CD4-positive, alpha-beta T cell treated with Interleukin-17A for 4 hours (primary cell): ENCODE data around the gene SOD3.

Source experiments
- DNase-seq: peaks from one replicate; pipeline ENCODE4 v3.0.0-alpha.2; 2020; ENCODE audit warnings: mixed read lengths

SOD3 gene

GRCh38 chr4:24775750-24776149 is 19.6 kb upstream of the SOD3 start:
- no peak for DNase-seq

DNA sequence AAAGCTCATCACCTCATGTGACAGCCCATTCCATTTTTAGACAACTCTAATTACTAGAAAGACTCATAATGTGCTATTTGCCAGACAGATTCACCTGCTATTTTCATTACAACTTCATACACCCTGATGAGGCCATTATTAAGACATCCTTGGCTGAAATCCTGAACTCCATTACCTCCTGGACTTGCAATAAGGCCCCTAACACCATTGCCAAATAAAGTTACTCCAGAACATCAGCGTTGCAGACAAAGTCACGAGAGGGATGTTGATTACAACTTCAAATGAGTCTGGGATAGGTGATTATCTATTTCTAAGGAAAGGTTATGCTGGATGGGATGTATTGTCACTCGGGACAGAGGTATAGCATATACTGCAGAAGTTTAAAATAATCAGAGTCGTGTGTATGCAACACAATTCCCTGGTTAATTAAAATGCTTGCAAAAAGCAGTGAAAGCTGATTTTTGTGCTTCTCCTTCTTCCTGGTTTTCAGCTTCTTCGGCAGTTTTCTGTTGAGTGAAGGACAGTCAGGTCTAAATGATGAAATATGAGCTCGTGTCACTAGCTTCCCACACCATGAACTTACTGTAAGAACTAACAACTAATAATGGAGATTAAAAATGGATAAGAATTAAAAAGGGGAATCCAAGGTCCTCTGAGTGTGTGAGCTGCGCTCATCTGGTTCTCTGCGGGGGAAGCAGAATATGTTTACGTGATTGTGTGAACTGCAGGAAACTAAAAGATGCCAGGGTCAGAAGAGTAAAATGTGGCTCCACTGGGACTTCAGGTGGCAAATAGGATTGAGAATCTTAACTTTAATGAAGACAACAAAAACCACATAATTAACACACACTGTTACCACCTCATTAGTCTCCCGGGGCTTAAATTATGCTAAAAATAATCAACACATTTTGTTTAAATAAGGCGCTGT is 17.6 kb upstream of the SOD3 start:
- DNase-seq = no peak

DNA sequence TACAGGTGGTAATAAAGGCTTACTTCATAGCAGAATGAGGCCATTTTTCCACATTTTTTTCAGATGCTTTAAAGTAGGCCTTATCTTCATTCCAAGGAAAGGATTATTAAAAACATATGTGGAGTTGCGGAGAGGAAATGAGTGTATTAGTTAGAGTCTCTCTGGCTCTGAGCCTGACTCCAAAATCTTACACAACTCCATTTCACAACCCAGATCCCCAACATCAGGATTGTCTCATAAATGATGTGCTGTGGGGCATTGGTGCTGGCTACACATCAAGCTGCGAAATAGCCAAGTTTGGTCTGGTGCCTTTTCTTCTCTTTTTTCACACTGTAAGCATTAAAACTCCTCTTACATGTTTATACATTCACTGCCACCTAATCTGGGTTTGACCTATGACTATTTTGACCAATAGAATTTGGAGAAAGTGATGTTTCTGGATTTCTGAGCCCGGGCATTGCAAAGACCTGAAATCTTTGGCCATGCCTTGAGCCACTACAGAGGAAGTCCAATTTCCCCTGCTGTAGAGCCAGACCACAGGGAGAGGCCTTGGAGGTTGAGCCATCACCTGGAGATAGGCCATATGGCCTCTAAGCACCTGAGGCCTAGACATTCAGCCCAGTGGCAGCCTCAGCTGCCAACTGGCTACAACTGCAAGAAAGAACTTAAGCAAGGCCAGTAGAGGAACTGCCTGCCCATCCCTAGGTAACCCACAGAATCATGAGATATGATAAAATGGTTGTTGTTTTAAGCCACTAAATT is 16.7 kb upstream of the SOD3 start:
- DNase-seq = no peak

DNA sequence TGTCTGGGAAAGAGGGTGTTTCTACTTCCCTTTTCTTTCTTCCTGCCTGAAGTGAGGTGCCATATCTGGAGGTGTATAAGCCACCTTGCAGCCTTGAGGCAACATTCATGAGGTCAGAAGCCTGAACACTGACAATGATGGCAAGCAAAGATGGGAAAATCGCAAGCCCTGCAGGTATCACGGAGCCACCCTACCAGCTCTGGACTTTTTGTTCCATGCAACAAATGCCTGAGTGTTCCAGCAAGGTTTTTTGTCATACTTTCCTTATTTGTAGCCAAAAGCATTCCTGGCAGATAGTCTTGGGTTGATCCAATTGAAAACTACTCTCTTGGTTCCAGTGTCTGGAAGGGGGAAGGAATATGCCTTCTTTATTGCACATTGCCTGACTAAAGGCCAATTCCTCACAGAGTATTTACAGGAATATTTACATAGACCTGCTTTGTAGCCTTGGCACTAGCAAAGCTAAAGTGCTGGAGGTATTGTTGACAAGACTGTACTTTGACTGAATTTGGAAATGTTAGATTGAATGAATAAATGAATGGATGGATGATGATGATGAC is 14.4 kb upstream of the SOD3 start:
- DNase-seq = no peak

GRCh38 chr4:24781999-24782745 is 13.2 kb upstream of the SOD3 start:
- no peak for DNase-seq

DNA sequence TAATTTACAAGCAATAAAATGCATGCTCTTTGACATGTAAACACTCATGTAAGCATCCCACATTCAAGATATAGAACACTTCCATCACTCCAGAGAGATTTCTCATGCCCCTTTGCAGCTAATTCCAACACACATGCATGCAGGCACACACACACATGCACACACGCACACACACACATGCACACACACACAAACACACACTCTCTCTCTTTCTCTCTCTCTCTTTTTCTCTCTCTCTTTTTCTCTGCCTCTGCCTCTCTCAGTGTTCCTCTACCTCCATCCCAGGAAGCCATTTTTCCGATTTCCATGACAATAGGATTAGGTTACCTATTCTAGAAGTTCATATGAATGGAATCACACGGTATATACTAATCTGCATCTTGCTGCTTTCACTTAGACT is 11.9 kb upstream of the SOD3 start:
- DNase-seq = no peak

DNA sequence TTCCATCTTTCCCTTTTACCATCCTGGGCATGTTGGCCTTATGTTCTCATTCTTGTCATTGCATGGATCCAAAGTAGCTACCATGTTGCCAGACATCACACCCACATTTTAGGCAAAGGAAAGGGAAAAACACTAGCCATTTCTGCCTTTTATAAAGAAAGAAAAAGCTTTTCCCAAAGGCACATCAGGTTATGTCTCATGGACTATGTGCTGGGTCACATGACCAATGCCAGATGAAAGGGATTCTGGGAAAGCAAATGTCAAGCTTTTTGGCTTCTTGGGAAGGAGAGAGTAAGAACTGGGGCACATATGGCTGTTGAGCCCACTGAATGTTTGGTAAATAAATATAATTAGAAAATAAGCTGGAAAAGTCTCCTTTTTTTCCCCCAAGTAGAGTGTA is 4.3 kb upstream of the SOD3 start:
- DNase-seq = no peak

GRCh38 chr4:24792552-24792951 is 2.8 kb upstream of the SOD3 start:
- no peak for DNase-seq

DNA sequence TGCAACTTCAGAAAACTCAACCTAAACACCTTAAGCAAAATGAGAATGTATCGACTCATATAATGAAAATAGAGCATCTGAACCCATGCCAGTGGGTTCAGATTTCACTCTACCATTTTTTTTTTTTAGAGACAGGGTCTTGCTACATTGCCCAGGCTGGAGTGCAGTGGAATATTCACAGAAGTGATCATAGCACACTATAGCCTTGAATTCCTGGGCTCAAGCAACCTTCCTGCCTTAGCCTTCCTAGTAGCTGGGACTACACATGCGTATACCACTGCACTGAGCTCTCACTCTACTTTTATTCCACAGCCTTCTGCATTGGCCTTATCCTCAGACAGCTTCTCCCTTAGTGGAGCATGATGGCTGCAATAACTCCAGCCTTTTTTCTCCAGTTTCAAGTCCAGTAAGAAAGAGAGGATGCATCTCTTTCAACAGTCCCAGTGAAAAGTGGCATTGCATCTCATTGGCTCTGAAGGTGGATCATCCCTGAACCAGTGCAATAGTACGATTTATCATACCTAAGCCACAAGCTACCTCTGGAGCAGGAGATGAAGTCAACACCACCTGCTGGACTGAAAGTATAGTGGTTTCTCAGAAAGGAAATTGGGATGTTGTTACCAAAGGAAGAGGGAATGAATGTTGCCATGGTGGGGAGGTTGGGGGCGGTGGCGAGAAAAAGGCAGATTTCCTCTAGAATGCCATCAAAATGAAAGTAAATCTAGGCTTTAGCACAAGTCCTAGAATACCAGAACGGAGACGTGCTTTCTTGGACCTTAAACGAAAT is 2.0 kb upstream of the SOD3 start:
- DNase-seq = no peak

GRCh38 chr4:24794051-24794450 is 1.3 kb upstream of the SOD3 start:
- no peak for DNase-seq

- no peak for DNase-seq
These were observed 893 bp upstream of the SOD3 start for GRCh38 chr4:24794480-24794879.

GRCh38 chr4:24795666-24796381 is 451 bp downstream of the SOD3 start:
- DNase-seq = no peak

DNA sequence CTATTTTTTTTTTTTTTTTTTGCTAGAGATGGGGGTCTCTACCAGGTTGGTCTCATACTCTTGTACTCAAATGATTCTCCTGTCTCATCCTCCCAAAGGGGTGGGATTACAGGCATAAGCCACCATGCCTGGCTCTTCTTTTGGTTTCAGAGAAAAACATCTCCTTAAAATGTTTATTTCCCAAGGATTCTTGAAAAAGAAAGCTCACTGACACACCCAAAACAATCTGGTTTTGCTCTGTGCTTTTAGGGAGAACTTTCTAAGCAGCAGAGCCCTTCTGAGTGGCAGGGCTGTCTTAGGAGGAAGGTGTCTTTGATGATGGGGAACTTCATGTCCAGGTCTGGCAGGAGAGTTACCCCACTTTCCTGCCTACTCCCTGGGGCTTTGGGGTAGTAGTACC is 1.2 kb downstream of the SOD3 start:
- DNase-seq = no peak

GRCh38 chr4:24798036-24798610 is 2.8 kb downstream of the SOD3 start:
- no peak for DNase-seq

- DNase-seq = no peak
These were observed 3.8 kb downstream of the SOD3 start for GRCh38 chr4:24799196-24799543.

- DNase-seq = no peak
These were observed 4.4 kb downstream of the SOD3 start for GRCh38 chr4:24799544-24800324.

DNA sequence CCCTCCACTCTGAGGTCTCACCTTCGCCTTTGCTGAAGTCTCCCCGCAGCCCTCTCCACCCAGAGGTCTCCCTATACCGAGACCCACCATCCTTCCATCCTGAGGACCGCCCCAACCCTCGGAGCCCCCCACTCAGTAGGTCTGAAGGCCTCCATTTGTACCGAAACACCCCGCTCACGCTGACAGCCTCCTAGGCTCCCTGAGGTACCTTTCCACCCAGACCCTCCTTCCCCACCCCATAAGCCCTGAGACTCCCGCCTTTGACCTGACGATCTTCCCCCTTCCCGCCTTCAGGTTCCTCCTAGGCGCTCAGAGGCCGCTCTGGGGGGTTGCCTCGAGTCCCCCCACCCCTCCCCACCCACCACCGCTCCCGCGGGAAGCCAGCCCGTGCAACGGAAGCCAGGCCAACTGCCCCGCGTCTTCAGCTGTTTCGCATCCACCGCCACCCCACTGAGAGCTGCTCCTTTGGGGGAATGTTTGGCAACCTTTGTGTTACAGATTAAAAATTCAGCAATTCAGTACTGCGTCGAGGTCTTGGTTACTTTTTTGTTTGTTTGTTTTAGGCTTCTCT is 5.0 kb downstream of the SOD3 start:
- no peak for DNase-seq

- DNase-seq = no peak
These were observed 5.9 kb downstream of the SOD3 start for GRCh38 chr4:24801136-24801855.

- DNase-seq = no peak
These were observed 7.3 kb downstream of the SOD3 start for GRCh38 chr4:24802648-24803047.
